ENCODE results near the gene PSMB10. TPM values are rescaled to one million over a fixed set of nuclear protein-coding genes. Genes with fewer than 3 reads are reported as not detected.

The PSMB10 gene
- total and polyA plus RNA-seq, 2 of the 8 experiments (the other 6 are each of a cell fraction or from before 2014, with no cell fraction given): 32.1 to 61.9 TPM

DNA sequence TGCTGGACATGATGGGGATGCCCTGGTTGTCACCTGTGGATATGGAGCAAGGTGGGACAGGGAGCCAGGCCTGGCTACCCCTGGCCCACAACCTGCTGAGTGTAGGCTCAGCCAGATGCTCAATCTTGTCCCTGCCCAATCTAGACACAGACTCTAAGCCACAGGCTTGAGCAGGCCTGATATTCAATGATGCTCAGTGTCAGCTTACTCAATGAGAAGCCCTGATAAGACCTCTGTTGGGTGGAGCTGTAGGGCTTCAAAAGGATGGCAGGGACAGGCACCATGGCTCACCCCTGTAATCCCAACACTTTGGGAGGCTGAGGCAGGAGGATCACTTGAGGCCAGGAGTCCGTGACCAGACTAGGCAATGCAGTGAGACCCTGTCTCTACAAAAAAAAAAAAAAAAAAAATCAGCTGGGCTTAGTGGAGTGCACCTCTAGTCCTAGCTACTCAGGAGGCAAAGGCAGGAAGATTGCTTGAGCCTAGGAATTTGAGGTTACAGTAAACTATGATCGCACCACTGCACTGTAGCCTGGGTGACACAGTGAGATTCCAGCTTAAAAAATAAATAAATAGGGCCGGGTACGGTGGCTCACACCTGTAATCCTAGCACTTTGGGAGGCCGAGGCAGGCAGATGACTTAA is 3.9 kb upstream of the PSMB10 start:
- no peak overlapping the region for H2AFZ ChIP-seq (ENCODE audit: low read length)
- peaks cover 0 to 6% (median 2%) of the 10 kb centered on the region in 4 experiments; a peak in 5 of 7 replicates for H3K4me1 ChIP-seq (replicated peaks in 1 of 4; ENCODE audit: control insufficient read depth in 3 of 4, insufficient read depth in 4 of 4, low read length in 3 of 4)
- H2BK15ac ChIP-seq (ENCODE audit: low read length): no peak overlapping the region
- no peak overlapping the region for H2BK120ac ChIP-seq (replicated peaks; ENCODE audit: low read depth, low read length)
- WGBS, 2 experiments (ENCODE audit: extremely low coverage in 1 of 2, insufficient coverage in 1 of 2, insufficient read length in 1 of 2, insufficient replicate concordance in 2 of 2, low coverage in 1 of 2, low lambda C conversion rate in 2 of 2, missing lambda C conversion rate in 1 of 2): 97% methylated on average over 5 of the region's 5 CpGs; no CpG with 5 or more reads in 1 of the 2 experiments
- TF ChIP-seq POLR2AphosphoS5 (IDR thresholded peaks at IDR 0.05; ENCODE audit: low read depth, low read length) (peak; percentile 1; the same call in 1 of the 2 replicates), CBX8 (IDR thresholded peaks at IDR 0.05; ENCODE audit: borderline replicate concordance, low read depth, low read length) (no peak)
- no peak overlapping the region for H3K4ac ChIP-seq (replicated peaks; ENCODE audit: insufficient read length, low read depth, low read length)
- no peak overlapping the region for H4K5ac ChIP-seq (ENCODE audit: insufficient read length, low read depth, low read length)
- H3K23ac ChIP-seq (ENCODE audit: insufficient read length): no peak overlapping the region
- peaks cover 10% of the 10 kb centered on the region; the same call in 1 of the 2 replicates for H3K23me2 ChIP-seq (ENCODE audit: low read depth, low read length)
- peaks cover 9 to 25% of the 10 kb centered on the region in 2 experiments for H4K20me1 ChIP-seq (replicated peaks in 1 of 2; ENCODE audit: control insufficient read depth in 1 of 2, insufficient read depth in 2 of 2, low read length in 2 of 2)
- no peak overlapping the region; the same call in 1 of the 2 replicates for H2BK5ac ChIP-seq (ENCODE audit: low read depth, low read length)
- 0 out of 4 replicates have a peak, but pooled peaks cover 0 to 3% of the 10 kb centered on the region in 2 experiments for H3K79me2 ChIP-seq (ENCODE audit: control insufficient read depth in 1 of 2, insufficient read depth in 2 of 2, low read length in 2 of 2)
- no peak overlapping the region for H4K91ac ChIP-seq (replicated peaks; ENCODE audit: insufficient read length, low read length)
- peaks cover 2% of the 10 kb centered on the region; the same call in 1 of the 2 replicates for H3K79me1 ChIP-seq (ENCODE audit: low read depth, low read length)
- H2AK5ac ChIP-seq (ENCODE audit: low read depth, low read length): no peak overlapping the region
- H3K27ac ChIP-seq (ENCODE audit: low read depth, low read length): no peak overlapping the region
- H4K8ac ChIP-seq (ENCODE audit: extremely low read depth, insufficient read depth, low read length): no peak overlapping the region
- H3K4me2 ChIP-seq (ENCODE audit: insufficient read depth in 1 of 2, low read depth in 2 of 2, low read length in 2 of 2): no peak overlapping the region
- no peak overlapping the region for H3K9ac ChIP-seq (replicated peaks in 1 of 4; ENCODE audit: extremely low read depth in 1 of 4, low read depth in 3 of 4, low read length in 3 of 4)
- FAIRE-seq (no peak), DNase-seq (ENCODE audit: low read depth in 1 of 2, low spot score in 2 of 2) (no peak)
- no peaks in the 10 kb centered on the region for H3K9me3 ChIP-seq (ENCODE audit: insufficient read depth in 2 of 2, low read depth in 1 of 2, low read length in 1 of 2)
- H3K27me3 ChIP-seq (replicated peaks in 1 of 4; ENCODE audit: control insufficient read depth in 3 of 4, extremely low read depth in 1 of 4, insufficient read depth in 3 of 4, low read length in 3 of 4): no peaks in the 10 kb centered on the region
- no peak overlapping the region for H2BK20ac ChIP-seq (ENCODE audit: low read length)
- H3K36me3 ChIP-seq (ENCODE audit: control insufficient read depth in 2 of 4, insufficient read depth in 4 of 4, low read length in 3 of 4): peaks cover 2 to 10% (median 6%) of the 10 kb centered on the region in 4 experiments; a peak in 6 of 8 replicates
- no peak overlapping the region for H3K14ac ChIP-seq (ENCODE audit: insufficient read length)
- H3K56ac ChIP-seq (replicated peaks; ENCODE audit: insufficient read length, low read depth, low read length): no peak overlapping the region
- ChIA-PET POLR2A (ENCODE audit: partially characterized antibody) (interaction anchor here (0.6 to 6.8 kb wide), 9 partner anchors 11 to 268 kb away, joined by 3 to 31 read pairs (median 5); partner anchors contain the start of genes CTRL, DDX28, DUS2 and NRN1L), CTCF (ENCODE audit: partially characterized antibody) (interaction anchor here (0.7 to 27.1 kb wide), 14 partner anchors 8 to 323 kb away, joined by 3 to 623 read pairs (median 8); partner anchors contain the start of genes CENPT, CTRL, EDC4 and NRN1L)
- no peak overlapping the region for H2BK12ac ChIP-seq (ENCODE audit: low read depth, low read length)
- H3K18ac ChIP-seq (ENCODE audit: extremely low read depth, low read length): no peak overlapping the region
- no peak overlapping the region for H3K4me3 ChIP-seq (ENCODE audit: extremely low read depth in 1 of 4, insufficient read depth in 2 of 4, low read depth in 3 of 4, low read length in 4 of 4)

Data from H1 (cell line).